ENCODE data around the gene ST6GALNAC2.
"Not testable (repeated sequence)": the region's sequence is repeated elsewhere in the genome, so short reads cannot be mapped to it uniquely, and the experiment has no call there.

The ST6GALNAC2 gene

DNA sequence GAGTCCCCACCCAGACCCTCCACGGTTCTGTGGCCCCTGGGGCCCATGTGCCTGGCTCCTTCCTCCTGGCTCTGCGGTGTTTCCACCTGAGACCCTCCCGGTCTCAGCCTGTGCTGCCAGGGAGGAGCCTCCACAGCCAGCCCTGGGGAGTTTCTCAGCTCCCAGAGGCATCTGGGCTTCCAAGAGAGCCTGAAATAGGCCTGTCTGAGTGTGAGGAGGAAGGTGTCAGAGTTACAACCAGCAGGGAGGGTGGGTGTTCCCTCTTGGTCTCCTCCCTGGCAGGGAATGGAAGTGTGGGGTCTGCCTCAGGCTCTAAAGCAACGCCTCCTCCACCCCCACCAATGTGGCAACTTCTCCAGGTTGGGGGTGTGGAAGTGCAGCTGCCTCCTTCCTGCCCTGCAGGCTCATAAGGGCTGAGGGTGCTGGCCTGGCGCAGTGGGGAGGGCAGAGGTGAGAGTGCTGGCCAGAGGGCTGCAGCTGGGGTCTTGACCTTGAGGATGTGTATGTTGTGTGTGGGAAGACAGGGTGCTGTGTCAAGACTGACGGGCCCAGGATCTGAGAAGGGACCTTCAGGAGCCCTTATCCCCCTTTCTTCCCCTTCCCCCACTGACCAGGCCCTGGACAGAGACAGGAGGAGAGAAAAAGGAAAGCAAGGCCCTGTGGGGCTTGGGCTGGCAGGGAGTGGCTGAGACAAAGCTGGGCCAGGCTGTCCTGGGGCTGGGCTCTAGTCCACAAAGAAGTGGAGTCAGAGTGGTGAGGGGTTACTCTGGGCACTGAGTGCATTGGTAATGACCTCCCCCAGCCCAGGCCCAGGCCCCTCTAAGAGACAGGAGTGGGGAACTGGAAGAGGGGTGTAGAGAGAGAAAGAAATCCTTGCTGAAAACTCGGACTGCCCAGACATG is 50.6 kb downstream of the ST6GALNAC2 start:
- Histone ChIP-seq H3K9me3 (ENCODE audit: low read length) (no peaks in the 10 kb centered on the region), H3K36me3 (ENCODE audit: insufficient read depth, low read length) (no peaks in the 10 kb centered on the region), H2AFZ (ENCODE audit: low read depth, low read length) (no peak overlapping the region), H3K4me3 (ENCODE audit: low read length) (no peak overlapping the region), H3K4me1 (ENCODE audit: insufficient read depth, low read length) (peaks cover 23% of the 10 kb centered on the region), H3K27me3 (ENCODE audit: insufficient read depth, low read length) (peaks cover 42% of the 10 kb centered on the region)

- not testable (repeated sequence) for H3K4me3 ChIP-seq (ENCODE audit: low read length); H2AFZ ChIP-seq (ENCODE audit: low read depth, low read length); H3K36me3 ChIP-seq (ENCODE audit: insufficient read depth, low read length); H3K9me3 ChIP-seq (ENCODE audit: low read length)
- peaks cover 32% of the 10 kb centered on the region for H3K27me3 ChIP-seq (ENCODE audit: insufficient read depth, low read length)
- peaks cover 29% of the 10 kb centered on the region for H3K4me1 ChIP-seq (ENCODE audit: insufficient read depth, low read length)
Observed at GRCh38 chr17:76533640-76534359, 51.9 kb downstream of the ST6GALNAC2 start.

GRCh38 chr17:76532072-76532651 is 53.5 kb downstream of the ST6GALNAC2 start:
- H3K4me1 ChIP-seq (ENCODE audit: insufficient read depth, low read length), result peaks cover 26% of the 10 kb centered on the region
- H3K36me3 ChIP-seq (ENCODE audit: insufficient read depth, low read length), result no peaks in the 10 kb centered on the region
- H2AFZ ChIP-seq (ENCODE audit: low read depth, low read length), result no peak overlapping the region
- no peaks in the 10 kb centered on the region for H3K9me3 ChIP-seq (ENCODE audit: low read length)
- no peak overlapping the region for H3K4me3 ChIP-seq (ENCODE audit: low read length)
- peaks cover 21% of the 10 kb centered on the region for H3K27me3 ChIP-seq (ENCODE audit: insufficient read depth, low read length)

- Histone ChIP-seq H3K4me1 (ENCODE audit: insufficient read depth, low read length) (peaks cover 26% of the 10 kb centered on the region), H3K27me3 (ENCODE audit: insufficient read depth, low read length) (peaks cover 15% of the 10 kb centered on the region), H3K36me3 (ENCODE audit: insufficient read depth, low read length) (no peaks in the 10 kb centered on the region), H2AFZ (ENCODE audit: low read depth, low read length) (no peak overlapping the region), H3K4me3 (ENCODE audit: low read length) (no peak overlapping the region), H3K9me3 (ENCODE audit: low read length) (no peaks in the 10 kb centered on the region)
Observed at GRCh38 chr17:76531486-76532038, 54.1 kb downstream of the ST6GALNAC2 start.

DNA sequence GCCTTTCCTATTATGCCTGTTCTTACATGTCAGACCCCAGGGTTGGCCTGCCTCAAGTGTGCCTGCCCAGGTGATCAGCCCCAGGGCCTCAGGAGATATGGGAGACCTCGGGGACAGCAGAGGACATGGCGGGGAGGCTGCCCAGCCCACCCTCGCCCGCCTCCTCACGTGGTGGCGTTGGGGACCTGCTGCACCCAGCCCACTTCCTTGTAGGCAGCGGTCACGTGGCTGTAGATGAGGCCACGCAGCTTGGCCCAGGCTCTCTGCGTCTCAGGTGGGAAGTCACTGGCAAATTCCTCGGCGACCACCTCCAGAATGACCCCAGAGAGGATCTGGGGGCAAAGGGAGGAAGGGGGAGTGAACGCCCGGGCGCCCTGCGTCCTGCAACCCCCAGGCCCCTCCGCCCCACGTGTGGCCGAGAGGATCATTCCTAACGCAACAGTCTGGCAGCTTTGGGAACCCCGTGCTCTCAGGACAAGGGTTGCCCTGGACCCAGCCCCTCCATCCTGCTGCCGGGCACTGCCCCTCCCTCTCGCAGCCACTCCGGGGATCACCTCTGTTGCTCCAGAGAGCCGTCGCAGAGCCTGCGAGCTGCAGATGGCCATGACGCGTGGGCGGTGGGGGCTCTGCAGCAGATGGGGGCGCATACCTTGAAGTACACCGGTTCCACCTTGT is 54.7 kb downstream of the ST6GALNAC2 start:
- no peak overlapping the region for H3K4me3 ChIP-seq (ENCODE audit: low read length)
- peaks cover 26% of the 10 kb centered on the region for H3K4me1 ChIP-seq (ENCODE audit: insufficient read depth, low read length)
- H3K36me3 ChIP-seq (ENCODE audit: insufficient read depth, low read length), result no peaks in the 10 kb centered on the region
- H2AFZ ChIP-seq (ENCODE audit: low read depth, low read length), result no peak overlapping the region
- H3K9me3 ChIP-seq (ENCODE audit: low read length), result no peaks in the 10 kb centered on the region
- H3K27me3 ChIP-seq (ENCODE audit: insufficient read depth, low read length), result peaks cover 9% of the 10 kb centered on the region

GRCh38 chr17:76530095-76530723 is 55.5 kb downstream of the ST6GALNAC2 start:
- no peak overlapping the region for H3K4me3 ChIP-seq (ENCODE audit: low read length)
- peaks cover 2% of the 10 kb centered on the region for H3K27me3 ChIP-seq (ENCODE audit: insufficient read depth, low read length)
- H3K36me3 ChIP-seq (ENCODE audit: insufficient read depth, low read length), result no peaks in the 10 kb centered on the region
- H2AFZ ChIP-seq (ENCODE audit: low read depth, low read length), result no peak overlapping the region
- no peaks in the 10 kb centered on the region for H3K9me3 ChIP-seq (ENCODE audit: low read length)
- H3K4me1 ChIP-seq (ENCODE audit: insufficient read depth, low read length), result peaks cover 24% of the 10 kb centered on the region

- peaks cover 21% of the 10 kb centered on the region for H3K4me1 ChIP-seq (ENCODE audit: insufficient read depth, low read length)
- no peaks in the 10 kb centered on the region for H3K9me3 ChIP-seq (ENCODE audit: low read length)
- H3K4me3 ChIP-seq (ENCODE audit: low read length), result no peak overlapping the region
Observed at GRCh38 chr17:76529224-76530094, 56.2 kb downstream of the ST6GALNAC2 start.

DNA sequence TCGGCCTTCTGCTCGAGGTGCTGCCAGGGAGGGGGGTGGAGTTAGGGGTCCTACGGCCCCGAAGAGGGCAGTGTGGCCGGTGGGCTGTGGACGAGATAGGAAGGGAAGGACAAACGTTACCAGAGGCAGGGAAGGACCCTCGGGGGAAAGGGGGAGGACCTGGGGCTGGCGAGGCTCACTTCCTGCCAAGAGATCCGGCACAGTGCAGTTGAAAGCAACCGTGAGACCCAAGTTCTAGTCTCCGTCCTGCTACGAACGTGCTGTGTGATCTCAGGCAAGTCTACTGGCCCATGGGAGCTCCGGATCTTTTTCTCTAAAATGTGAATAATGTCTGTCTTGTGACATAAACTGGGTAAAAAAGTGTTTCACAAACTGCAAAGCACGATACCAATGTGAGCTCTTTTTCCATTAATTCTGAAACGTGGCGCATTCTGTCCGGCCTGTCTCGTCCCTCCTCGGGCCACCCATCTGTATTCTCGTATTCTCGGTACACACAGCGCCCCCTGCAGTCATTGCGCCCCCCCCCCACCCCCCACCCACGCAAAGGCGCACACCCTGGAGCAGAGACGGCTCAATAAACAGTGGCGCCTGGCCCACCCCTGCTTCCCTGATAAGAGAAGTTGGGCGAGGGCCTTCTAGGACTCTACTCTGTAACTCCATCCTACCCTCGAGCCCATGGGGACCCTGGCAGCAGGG is 57.0 kb downstream of the ST6GALNAC2 start:
- Histone ChIP-seq H3K4me3 (ENCODE audit: low read length) (no peak overlapping the region), H2AFZ (ENCODE audit: low read depth, low read length) (no peak overlapping the region), H3K36me3 (ENCODE audit: insufficient read depth, low read length) (no peaks in the 10 kb centered on the region), H3K4me1 (ENCODE audit: insufficient read depth, low read length) (peaks cover 21% of the 10 kb centered on the region), H3K27me3 (ENCODE audit: insufficient read depth, low read length) (no peaks in the 10 kb centered on the region), H3K9me3 (ENCODE audit: low read length) (no peaks in the 10 kb centered on the region)

More at GRCh38 chr17:76529224-76530094, 56.2 kb downstream of the ST6GALNAC2 start:
- Histone ChIP-seq H3K27me3 (ENCODE audit: insufficient read depth, low read length) (no peaks in the 10 kb centered on the region), H3K36me3 (ENCODE audit: insufficient read depth, low read length) (no peaks in the 10 kb centered on the region), H2AFZ (ENCODE audit: low read depth, low read length) (no peak overlapping the region)

DNA sequence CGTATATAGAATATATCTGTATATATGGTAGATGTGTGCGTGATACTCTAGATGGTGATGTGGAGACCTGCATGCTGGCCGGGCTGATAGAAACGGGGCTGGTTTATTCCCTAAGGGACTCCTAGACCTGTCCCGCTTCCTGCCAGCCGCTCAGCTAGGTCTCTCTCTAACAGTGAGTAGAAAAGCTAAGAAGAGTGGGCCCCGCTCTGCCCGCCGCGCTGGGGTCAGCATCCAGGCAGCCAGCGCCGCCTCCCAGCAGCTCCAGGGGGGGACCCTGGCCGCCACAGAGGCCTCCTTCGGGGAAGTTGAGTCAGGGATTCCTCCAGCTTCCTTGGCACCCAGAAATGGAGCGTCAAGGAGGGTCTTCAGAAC is 57.5 kb downstream of the ST6GALNAC2 start:
- H3K27me3 ChIP-seq (ENCODE audit: insufficient read depth, low read length), result no peaks in the 10 kb centered on the region
- H3K4me1 ChIP-seq (ENCODE audit: insufficient read depth, low read length), result peaks cover 23% of the 10 kb centered on the region
- no peaks in the 10 kb centered on the region for H3K36me3 ChIP-seq (ENCODE audit: insufficient read depth, low read length)
- no peak overlapping the region for H2AFZ ChIP-seq (ENCODE audit: low read depth, low read length)
- no peak overlapping the region for H3K4me3 ChIP-seq (ENCODE audit: low read length)
- no peaks in the 10 kb centered on the region for H3K9me3 ChIP-seq (ENCODE audit: low read length)

- H2AFZ ChIP-seq (ENCODE audit: low read depth, low read length), result no peak overlapping the region
Observed at GRCh38 chr17:76527430-76528111, 58.1 kb downstream of the ST6GALNAC2 start.

GRCh38 chr17:76527016-76527415 is 58.6 kb downstream of the ST6GALNAC2 start:
- not testable (repeated sequence) for H3K4me3 ChIP-seq (ENCODE audit: low read length); H3K36me3 ChIP-seq (ENCODE audit: insufficient read depth, low read length); H3K27me3 ChIP-seq (ENCODE audit: insufficient read depth, low read length); H3K9me3 ChIP-seq (ENCODE audit: low read length); H2AFZ ChIP-seq (ENCODE audit: low read depth, low read length)
- H3K4me1 ChIP-seq (ENCODE audit: insufficient read depth, low read length), result peaks cover 23% of the 10 kb centered on the region

More at GRCh38 chr17:76527430-76528111, 58.1 kb downstream of the ST6GALNAC2 start:
- Histone ChIP-seq H3K36me3 (ENCODE audit: insufficient read depth, low read length) (no peaks in the 10 kb centered on the region), H3K27me3 (ENCODE audit: insufficient read depth, low read length) (no peaks in the 10 kb centered on the region), H3K4me3 (ENCODE audit: low read length) (no peak overlapping the region), H3K4me1 (ENCODE audit: insufficient read depth, low read length) (peaks cover 23% of the 10 kb centered on the region), H3K9me3 (ENCODE audit: low read length) (no peaks in the 10 kb centered on the region)
